ENCODE data around the gene SLCO2A1.
A peak's percentile ranks its signal among the peaks of the same experiment; 100 is the strongest.

The SLCO2A1 gene

GRCh38 chr3:133933097-133934024, 96.4 kb downstream of the SLCO2A1 start:
- no peak for DNase-seq (ENCODE audit: low read depth in 2 of 2)

GRCh38 chr3:133932009-133932408, 97.7 kb downstream of the SLCO2A1 start:
- no peak for DNase-seq (ENCODE audit: low read depth in 2 of 2)

GRCh38 chr3:133931084-133931483, 98.6 kb downstream of the SLCO2A1 start:
- DNase-seq (ENCODE audit: low read depth in 2 of 2): no peak

- DNase-seq (ENCODE audit: low read depth in 2 of 2): no peak
Measured at GRCh38 chr3:133930341-133930933, 99.3 kb downstream of the SLCO2A1 start.

- DNase-seq (ENCODE audit: low read depth in 2 of 2): no peak
Measured at GRCh38 chr3:133928903-133929607, 100.7 kb downstream of the SLCO2A1 start.

- no peak for DNase-seq (ENCODE audit: low read depth in 2 of 2)
Measured at GRCh38 chr3:133928136-133928893, 101.4 kb downstream of the SLCO2A1 start.

- DNase-seq (ENCODE audit: low read depth in 2 of 2): peak; percentile 50 to 81
Measured at GRCh38 chr3:133927540-133928066, 102.1 kb downstream of the SLCO2A1 start.

- DNase-seq (ENCODE audit: low read depth in 2 of 2): no peak
Measured at GRCh38 chr3:133926736-133927539, 102.8 kb downstream of the SLCO2A1 start.

- no peak for DNase-seq (ENCODE audit: low read depth in 2 of 2)
Measured at GRCh38 chr3:133925960-133926735, 103.6 kb downstream of the SLCO2A1 start.

- DNase-seq (ENCODE audit: low read depth in 2 of 2): no peak
Measured at GRCh38 chr3:133924041-133924440, 105.7 kb downstream of the SLCO2A1 start.

- DNase-seq (ENCODE audit: low read depth in 2 of 2): no peak
Measured at GRCh38 chr3:133921592-133921991, 108.1 kb downstream of the SLCO2A1 start.

GRCh38 chr3:133917144-133917543, 112.6 kb downstream of the SLCO2A1 start:
- no peak for DNase-seq (ENCODE audit: low read depth in 2 of 2)

GRCh38 chr3:133915685-133916658, 113.8 kb downstream of the SLCO2A1 start:
- no peak for DNase-seq (ENCODE audit: low read depth in 2 of 2)

GRCh38 chr3:133914839-133915600, 114.7 kb downstream of the SLCO2A1 start:
- DNase-seq (ENCODE audit: low read depth in 2 of 2): no peak

GRCh38 chr3:133910422-133910821, 119.3 kb downstream of the SLCO2A1 start:
- no peak for DNase-seq (ENCODE audit: low read depth in 2 of 2)

- no peak for DNase-seq (ENCODE audit: low read depth in 2 of 2)
Measured at GRCh38 chr3:133905376-133905775, 124.3 kb downstream of the SLCO2A1 start.

GRCh38 chr3:133901847-133902246, 127.9 kb downstream of the SLCO2A1 start:
- DNase-seq (ENCODE audit: low read depth in 2 of 2): no peak

GRCh38 chr3:133901083-133901482, 128.6 kb downstream of the SLCO2A1 start:
- no peak for DNase-seq (ENCODE audit: low read depth in 2 of 2)
